HG03558 (cell line): ENCODE measurements around the gene CBX5.
"Not testable (repeated sequence)": the region's sequence is repeated elsewhere in the genome, so short reads cannot be mapped to it uniquely, and the experiment has no call there.

Source experiments
- ATAC-seq: cut with Tn5 transposase; IDR thresholded peaks from one replicate; pipeline ENCODE4 v1.9.1; 2021; ENCODE audit warnings: moderate number of reproducible peaks; ENCODE audit not compliant: unreplicated experiment; ENCODE audit errors: extremely low read depth

Gene CBX5

DNA sequence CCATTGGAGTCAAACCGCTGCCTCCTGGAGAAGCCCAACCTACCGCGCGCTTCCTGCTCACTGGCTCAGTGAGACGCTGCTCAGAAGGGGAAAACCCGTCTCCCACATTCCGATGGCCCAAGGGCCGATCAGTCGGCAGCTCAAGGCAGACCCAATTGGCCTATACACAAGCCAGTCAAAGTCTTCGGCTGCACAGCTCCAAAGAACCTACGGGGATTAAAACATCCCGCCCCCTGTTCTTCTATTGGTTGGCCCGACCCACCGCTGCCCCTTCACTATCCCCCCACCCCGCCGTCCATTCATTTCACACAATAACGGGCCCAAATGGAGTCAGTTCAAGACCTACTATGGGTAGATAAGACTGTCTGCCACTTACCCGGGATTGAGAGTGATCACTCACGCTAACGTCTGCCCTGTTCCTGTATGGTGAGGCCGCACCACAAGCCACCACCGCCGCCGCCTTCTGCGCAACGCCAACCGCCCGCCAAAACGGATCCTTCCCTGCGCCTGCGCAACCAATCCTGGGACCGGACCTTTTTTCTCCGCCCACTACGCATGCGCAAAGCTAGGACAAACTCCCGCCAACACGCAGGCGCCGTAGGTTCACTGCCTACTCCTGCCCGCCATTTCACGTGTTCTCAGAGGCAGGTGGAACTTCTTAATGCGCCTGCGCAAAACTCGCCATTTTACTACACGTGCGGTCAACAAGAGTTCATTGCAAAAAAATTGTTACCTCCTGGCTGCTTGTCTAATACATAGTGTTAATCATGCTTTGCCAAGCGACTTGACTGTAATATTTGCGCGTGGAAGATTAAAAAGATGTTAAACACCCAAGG lies at the start of gene CBX5:
Gene CBX5 (minus strand): TSS at position 491 of the 836 bp plus-strand sequence. CDS start 22,472 bp downstream, outside the sequence.
- peak; percentile 51 for ATAC-seq

GRCh38 chr12:54328595-54329337 lies 48.8 kb upstream of the CBX5 start:
- no peak for ATAC-seq

DNA sequence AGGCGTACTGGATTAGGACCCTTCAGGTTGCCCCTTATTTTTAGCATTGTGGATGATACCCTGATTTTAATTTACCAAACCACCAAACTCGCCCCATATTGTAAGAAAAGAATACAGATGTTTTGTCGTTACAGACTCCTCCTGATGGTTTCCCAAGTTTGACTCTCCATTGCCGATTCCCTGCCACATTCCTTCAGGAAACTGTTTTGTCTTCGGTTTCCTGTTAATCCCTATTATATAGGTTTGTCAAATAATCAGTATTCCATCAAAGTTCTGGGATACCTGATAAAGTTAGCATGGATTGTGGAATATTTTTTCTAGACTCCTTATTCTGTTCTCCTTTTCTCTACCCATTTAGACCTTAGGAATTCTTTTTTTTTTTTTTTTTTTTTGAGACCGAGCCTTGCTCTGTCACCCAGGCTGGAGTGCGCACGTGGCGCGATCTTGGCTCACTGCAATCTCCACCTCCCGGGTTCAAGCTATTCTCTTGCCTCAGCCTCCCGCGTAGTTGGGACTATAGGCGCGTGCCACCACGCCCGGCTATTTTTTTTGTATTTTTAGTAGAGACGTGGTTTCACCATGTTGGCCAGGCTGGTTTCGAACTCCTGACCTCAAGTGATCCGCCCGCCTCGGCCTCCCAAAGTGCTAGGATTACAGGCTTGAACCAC lies 45.7 kb upstream of the CBX5 start:
- ATAC-seq, result not testable (repeated sequence)

- ATAC-seq, result peak; percentile 95
Observed at GRCh38 chr12:54324617-54325441, 44.9 kb upstream of the CBX5 start, which contains the start of gene COPZ1. TSS of gene COPZ1 (plus strand) at chr12:54325131. CDS start at chr12:54325164, 33 bp downstream.

DNA sequence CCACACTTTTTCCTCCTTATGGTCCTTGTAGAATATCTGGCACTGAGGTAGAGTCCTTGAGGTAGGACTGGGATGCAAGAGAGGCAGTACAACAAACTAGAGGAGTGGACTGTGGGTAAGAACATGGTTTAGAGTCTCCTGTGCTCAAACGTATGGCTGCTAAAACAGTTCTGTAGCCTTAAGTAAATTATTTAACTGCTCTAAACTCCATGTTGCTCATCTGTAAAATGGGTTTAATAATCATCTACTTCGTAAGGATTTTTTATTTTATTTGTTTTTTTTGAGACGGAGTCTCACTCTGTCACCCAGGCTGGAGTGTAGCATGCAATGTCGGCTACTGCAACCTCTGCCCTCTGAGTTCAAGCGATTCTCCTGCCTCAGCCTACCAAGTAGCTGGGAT lies 41.4 kb upstream of the CBX5 start:
- no peak for ATAC-seq

DNA sequence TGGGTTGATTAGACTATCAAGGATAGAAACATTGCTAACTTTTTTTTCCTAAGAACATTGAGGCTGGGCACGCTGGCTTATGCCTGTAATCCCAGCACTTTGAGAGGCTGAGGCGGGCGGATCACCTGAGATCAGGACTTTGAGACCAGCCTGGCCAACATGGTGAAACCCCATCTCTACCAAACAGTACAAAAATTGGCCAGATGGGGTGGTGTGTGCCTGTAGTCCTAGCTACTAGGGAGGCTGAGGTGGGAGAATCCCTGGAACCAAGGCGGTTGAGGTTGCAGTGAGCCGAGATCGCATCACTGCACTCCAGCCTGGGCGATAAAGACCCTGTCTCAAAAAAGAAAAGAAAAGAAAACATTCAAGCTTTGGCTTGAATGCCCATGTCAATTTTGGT lies 32.4 kb upstream of the CBX5 start:
- not testable (repeated sequence) for ATAC-seq

- no peak for ATAC-seq
Observed at GRCh38 chr12:54311051-54311450, 31.1 kb upstream of the CBX5 start.

- no peak for ATAC-seq
Observed at GRCh38 chr12:54306925-54307741, 27.2 kb upstream of the CBX5 start.

GRCh38 chr12:54304187-54304810 lies 24.4 kb upstream of the CBX5 start:
- no peak for ATAC-seq

- ATAC-seq, result no peak
Observed at GRCh38 chr12:54303640-54304039, 23.7 kb upstream of the CBX5 start.

DNA sequence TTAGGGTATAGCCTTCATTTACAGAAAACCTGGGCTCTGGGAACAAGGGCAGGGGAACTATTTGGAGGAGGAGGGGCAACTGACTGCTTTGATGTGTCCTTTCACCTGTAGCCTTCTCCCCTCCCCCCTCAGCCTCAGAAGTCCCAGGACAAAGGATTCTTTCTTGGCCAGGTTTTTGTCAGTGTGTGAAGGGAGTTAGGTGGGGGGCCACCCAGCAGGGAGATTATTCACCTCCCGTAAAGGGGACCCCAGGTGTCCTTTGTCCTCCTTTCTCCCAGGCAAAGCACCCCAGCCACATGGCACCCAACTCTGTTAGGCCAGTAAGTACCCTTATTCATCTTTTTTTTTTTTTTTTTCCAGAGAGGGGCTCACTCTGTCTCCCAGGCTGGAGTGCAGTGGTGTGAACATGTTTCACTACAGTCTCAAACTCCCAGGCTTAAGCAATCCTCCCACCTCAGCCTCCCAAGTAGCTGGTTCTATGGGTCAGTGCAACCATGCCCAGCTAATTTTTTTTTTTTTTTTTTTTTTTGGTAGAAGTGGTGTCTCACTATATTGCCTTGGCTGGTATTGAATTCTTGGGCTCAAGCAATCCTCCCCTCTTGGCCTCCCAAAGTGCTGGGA lies 21.6 kb upstream of the CBX5 start:
- no peak for ATAC-seq

DNA sequence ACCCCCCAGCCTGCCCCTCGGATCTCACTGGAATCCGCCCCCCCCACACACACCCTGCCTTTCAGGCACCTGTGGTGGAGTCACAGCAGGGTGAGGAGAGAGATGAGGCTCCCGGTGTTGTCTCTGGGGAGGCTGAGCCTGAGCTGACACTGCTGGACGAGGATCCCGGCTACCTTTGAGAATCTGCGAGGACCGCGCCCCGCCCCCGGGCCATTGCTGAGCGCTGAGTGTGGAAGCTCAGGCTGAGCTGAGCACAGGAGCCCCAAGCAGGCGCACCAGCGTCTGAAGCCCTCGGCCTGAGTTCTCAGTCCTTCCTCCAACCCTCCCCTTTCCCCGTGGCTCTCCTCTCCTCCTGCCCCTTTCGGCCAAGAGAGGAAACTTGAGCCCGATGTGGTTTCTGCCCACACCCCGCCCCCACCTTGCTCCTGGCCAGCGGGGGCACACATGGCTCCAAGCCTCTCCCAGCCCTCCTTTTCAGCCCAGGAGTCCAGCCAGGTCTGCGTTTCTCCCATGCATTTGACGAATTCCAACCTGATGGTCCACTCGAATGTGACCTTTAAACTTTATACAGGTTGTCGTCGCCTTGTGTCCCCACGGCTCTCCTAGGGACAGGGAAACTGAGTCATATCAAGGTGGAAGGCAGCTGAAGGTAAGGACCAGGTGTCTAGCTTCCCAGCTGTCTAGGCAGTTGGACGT lies 21.0 kb upstream of the CBX5 start, which contains the start of gene NFE2:
Gene NFE2 (minus strand): TSS at position 284 of the 696 bp plus-strand sequence. CDS start 5,767 bp downstream, outside the sequence.
- ATAC-seq, result no peak

DNA sequence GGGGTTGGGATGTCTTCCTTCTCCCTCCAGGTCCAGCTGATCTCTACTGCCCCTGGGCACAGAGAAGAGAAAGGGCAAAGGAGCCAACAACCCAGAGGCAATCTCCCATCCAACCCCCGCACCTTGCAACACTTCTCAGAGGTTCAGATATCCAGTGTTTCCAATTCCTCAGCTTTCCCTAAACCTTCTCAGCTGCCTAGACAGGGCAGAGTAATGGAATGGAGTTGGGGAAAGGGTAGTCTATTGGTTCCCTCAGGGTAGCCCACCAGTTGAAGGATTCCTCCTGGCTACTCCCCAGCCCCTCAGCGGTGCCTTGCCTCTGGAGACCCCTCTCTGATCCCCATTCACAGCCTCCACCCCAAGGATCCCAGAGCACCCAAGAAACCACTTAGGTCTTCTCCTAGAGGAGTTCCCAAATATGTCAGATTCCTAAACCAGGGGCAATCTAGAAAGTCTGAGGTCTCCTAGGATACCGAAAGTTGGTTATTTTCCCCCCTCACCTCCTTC lies 20.4 kb upstream of the CBX5 start:
- ATAC-seq, result no peak

DNA sequence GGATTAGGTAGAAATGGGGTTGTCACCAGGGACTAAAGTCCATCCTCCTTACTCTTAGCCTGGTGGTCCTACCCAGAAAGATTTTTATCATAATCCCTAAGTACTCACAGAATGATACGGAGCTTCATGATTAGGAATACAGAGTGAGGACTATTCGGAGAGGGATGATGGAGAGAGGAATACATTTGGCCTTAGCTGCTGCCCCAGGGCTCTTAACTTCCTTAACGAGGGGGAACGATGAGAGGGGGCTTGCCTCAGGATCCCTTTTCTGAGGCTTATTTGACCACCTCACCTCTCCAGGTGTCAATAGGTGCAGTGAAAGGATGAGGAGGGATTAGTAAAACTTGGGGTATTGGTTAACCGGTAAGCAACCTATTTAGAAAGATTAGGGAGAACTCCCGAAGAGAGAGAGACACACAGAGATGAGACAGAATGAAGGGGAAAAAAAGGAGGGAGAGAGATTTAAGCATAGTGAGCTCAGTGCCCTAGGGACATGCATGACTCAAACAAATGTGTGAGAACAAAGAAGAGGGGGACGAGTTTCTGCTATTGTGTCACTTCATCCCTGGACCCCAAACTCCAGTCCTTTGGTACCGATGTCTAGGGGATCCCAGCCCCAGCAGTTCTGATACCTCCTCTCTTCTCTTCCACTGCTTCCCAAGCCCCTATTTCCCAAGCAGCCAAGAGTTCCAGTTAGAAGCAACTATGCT lies 19.7 kb upstream of the CBX5 start:
- no peak for ATAC-seq

GRCh38 chr12:54298904-54299303 lies 19.0 kb upstream of the CBX5 start:
- ATAC-seq, result no peak

DNA sequence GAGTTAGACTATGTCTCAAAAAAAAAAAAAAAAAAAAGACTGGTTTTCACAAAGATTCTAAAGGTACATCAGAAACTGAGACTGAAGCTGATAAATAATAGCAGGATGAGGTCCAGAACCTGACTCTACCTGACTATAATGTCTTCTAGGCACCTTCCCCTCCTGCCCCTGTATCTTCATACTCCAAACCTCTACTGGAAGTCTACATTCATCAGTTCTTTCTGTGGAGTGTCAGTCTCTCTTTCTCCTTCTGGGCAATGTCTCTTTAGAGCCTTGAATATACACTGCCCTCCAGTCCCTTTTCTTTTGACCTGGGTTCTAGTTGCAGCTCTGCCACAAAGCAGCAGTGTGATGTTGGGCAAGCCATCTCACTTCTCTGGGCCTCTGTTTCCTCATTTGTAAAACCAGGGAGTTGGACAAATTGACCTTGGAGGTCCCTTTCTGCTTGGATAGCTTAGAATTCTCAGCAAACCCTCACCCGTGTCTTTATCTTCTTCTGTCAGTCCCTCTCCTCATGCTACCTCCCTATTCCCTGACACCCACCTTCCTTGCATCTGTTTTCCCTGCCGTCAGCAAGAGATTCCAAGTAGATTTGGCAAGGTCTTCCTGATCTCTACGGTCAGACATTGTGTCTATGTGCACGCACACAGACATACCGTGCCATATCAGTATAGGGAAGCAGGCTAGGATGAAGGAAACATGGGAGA lies 16.6 kb upstream of the CBX5 start:
- no peak for ATAC-seq
